NCI-H2227 treated with DMSO at 0.1 percent for 48 hours (cell line): Measurements from ENCODE around the gene CACNA1A.

Source experiments
- DNase-seq: peaks from one replicate; lab custom pipeline; 2025; lab: John Stamatoyannopoulos, UW

CACNA1A gene

GRCh38 chr19:13493516-13494310 lies 12.6 kb downstream of the CACNA1A start:
- DNase-seq = no peak

GRCh38 chr19:13492128-13492527 lies 14.2 kb downstream of the CACNA1A start:
- no peak for DNase-seq

GRCh38 chr19:13487985-13488384 lies 18.3 kb downstream of the CACNA1A start:
- DNase-seq = no peak

GRCh38 chr19:13484166-13484565 lies 22.1 kb downstream of the CACNA1A start:
- DNase-seq = no peak

GRCh38 chr19:13483215-13483614 lies 23.1 kb downstream of the CACNA1A start:
- no peak for DNase-seq

GRCh38 chr19:13478576-13478975 lies 27.7 kb downstream of the CACNA1A start:
- no peak for DNase-seq

GRCh38 chr19:13476071-13476470 lies 30.2 kb downstream of the CACNA1A start:
- DNase-seq = no peak

- DNase-seq = no peak
These were observed 31.2 kb downstream of the CACNA1A start for GRCh38 chr19:13475044-13475443.

GRCh38 chr19:13466697-13467096 lies 39.6 kb downstream of the CACNA1A start:
- no peak for DNase-seq

- DNase-seq = no peak
These were observed 43.0 kb downstream of the CACNA1A start for GRCh38 chr19:13463296-13463695.

- DNase-seq = no peak
These were observed 44.7 kb downstream of the CACNA1A start for GRCh38 chr19:13461536-13461935.

- DNase-seq = no peak
These were observed 46.2 kb downstream of the CACNA1A start for GRCh38 chr19:13460045-13460444.

- peak; percentile 11 for DNase-seq
These were observed 46.9 kb downstream of the CACNA1A start for GRCh38 chr19:13459351-13459750.

- DNase-seq = no peak
These were observed 54.8 kb downstream of the CACNA1A start for GRCh38 chr19:13451434-13451995.

- no peak for DNase-seq
These were observed 58.3 kb downstream of the CACNA1A start for GRCh38 chr19:13447978-13448377.

- DNase-seq = no peak
These were observed 64.3 kb downstream of the CACNA1A start for GRCh38 chr19:13441810-13442512.

GRCh38 chr19:13437919-13438618 lies 68.2 kb downstream of the CACNA1A start:
- no peak for DNase-seq

GRCh38 chr19:13436352-13436751 lies 69.9 kb downstream of the CACNA1A start:
- no peak for DNase-seq

- no peak for DNase-seq
These were observed 75.3 kb downstream of the CACNA1A start for GRCh38 chr19:13430790-13431582.

- DNase-seq = no peak
These were observed 76.7 kb downstream of the CACNA1A start for GRCh38 chr19:13429563-13429962.

- DNase-seq = no peak
These were observed 77.9 kb downstream of the CACNA1A start for GRCh38 chr19:13428352-13428751.
